CD4-positive, alpha-beta T cell treated with Interleukin-17A for 4 hours (primary cell): ENCODE data around the gene STARD13.

Source experiments
- DNase-seq: peaks from one replicate; pipeline ENCODE4 v3.0.0-alpha.2; 2020; ENCODE audit warnings: mixed read lengths

The STARD13 gene

DNA sequence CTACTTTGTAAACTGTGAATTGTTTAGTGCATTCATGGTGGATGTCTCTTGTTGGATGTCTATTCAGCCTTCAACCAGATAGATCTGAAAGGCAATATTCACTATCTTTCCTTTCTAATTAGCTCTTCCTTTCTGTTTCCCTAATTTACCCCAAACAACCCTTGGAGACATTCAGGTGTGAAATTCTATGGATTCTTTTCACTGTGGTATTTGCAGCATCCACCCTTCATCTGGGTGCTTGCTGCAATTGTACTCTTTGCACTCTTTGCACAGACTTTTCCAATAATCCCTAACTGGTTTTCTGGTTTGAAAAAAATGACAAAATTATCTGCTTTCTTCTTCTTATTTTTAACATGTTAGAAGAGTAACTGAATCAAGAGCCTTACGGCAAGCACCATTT, 212.8 kb downstream of the STARD13 start:
- DNase-seq: no peak

DNA sequence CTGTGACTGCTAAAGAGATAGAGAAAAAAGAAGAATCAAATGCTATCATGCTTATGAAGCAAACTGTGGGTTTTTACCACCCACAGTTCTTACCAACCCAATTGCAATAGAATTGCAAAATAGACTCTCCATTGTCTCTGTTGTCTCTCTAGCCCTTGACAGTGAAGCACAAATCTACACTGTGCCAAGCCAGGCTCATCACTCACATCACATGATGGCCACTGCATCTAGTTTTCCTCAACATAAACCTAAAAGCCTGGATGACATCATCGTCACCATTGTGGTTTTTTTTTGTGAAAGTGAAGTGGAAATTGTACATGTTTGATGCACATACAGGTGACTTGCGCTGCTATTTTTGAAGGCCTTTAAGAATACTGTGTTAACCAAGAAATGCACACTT, 213.3 kb downstream of the STARD13 start:
- no peak for DNase-seq

DNA sequence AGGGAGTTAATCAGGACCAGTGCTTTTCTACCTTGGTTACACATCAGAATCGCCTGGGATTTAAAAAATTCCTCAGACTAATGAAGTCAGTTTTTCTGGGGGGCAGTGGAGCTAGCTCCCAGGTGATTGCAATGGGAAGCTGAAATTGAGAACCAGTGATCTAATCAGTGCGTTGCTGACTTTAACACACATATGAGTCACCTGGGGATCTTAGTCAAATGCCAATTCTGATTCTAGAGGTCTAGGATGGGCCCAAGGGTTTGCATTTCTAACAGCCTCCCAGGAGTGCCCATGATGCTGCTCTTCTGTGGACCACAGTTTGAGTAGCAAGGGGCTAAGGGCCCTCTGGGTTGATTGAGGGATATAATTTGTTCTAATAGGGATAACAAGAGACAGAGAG, 214.8 kb downstream of the STARD13 start:
- DNase-seq: no peak

DNA sequence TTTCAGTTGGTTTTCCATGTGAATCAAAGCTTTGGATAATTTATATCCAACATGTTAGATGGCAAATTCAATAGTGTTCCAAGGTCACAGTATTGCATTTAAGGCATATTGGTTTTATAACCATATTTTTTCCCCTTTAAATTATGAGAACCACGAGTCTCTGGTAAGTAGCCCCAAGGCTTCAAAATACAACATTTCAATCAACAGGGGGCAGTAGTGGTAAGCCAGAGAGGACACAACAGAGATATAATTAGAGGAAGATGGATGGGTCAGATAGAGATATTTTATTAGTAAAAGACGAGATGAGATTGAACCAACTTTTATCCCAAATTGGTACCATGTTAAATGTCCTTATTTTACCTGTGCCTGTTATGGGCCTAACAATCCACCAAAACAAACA, 216.2 kb downstream of the STARD13 start:
- no peak for DNase-seq

DNA sequence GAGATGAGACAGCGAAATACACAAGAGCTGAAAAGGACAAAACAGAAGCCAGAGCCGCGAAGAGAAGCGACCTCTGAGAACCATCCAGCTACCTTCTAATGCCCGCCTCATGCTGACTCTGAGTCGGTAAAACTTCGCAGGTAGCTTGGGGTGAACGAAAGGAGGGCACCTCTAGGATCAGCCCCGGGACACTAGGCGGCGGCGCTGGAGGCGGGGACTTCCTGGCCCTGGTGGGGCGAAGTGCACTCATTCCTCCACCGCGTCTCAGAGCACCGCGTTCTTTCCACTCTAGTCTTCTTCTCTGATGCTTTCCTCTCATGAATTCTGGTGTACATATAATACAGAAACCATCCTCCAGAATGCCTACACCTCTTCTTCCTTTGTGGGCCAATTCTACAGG, 219.2 kb downstream of the STARD13 start:
- no peak for DNase-seq

DNA sequence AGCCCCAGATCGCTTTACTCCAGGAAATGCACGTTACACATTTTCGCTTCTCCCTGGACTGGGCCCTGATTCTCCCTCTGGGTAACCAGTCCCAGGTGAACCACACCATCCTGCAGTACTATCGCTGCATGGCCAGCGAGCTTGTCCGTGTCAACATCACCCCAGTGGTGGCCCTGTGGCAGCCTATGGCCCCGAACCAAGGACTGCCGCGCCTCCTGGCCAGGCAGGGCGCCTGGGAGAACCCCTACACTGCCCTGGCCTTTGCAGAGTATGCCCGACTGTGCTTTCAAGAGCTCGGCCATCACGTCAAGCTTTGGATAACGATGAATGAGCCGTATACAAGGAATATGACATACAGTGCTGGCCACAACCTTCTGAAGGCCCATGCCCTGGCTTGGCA, 224.7 kb downstream of the STARD13 start:
- no peak for DNase-seq

DNA sequence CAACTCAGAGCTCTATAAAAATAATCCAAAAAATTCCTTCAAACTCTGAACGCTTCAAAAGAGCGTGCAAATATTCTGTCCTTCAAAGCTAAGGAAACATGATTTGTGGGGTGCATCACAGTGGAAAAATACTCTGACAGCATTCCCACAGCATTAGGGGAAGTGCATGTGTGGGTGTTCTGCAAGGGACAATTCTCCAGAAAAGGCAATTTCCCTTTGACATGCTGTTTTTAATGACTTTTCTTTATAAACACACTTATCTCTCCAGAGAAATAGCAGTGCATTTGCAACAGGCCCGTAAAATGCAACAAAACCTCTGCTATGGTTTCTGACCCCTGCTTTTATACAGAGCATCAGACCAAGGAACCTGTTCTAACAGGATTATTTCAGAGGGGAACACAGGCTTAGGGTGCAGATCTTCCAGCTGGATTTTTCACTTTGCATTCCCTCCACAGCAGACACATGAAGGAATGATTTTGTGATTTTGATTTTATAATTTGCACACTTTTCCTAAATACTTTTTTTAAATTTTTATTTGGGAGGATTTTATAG, 226.7 kb downstream of the STARD13 start:
- DNase-seq: no peak

DNA sequence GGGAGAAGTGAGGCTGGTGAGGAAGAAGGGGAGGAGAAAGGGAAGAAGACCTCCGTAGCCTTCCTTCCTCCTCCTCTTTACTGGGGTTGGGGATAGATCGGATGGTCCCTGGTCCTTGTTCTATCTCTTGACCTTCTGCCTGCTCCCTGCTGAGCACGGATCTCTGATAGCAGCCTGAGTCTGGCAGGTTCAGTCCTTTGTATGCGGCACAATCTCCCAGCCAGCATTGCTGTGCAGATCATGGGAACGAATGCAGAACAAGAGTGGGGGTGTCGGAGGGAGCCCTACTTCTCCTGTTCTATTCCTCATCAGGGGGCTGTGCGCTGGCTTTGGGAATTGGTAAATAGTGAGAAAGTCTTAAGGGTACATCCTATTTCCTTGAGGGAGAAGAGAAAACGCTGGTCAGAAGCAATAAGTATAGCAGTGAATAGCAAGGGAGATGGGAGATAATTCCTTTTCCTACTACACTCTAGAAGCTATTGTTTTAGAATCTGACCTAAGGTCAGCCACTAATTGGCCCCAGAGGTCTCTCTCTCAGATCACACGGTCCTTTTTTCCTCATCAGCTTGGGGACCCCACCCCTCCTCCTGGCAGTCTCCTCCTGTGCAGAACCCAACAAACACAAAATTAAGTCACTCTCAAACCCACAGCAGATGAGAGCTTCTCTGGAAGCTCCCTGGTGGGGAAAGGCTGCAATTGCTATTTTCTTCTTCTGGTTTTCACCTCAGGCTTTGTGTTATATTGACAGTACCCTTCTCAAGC, 228.4 kb downstream of the STARD13 start:
- no peak for DNase-seq

DNA sequence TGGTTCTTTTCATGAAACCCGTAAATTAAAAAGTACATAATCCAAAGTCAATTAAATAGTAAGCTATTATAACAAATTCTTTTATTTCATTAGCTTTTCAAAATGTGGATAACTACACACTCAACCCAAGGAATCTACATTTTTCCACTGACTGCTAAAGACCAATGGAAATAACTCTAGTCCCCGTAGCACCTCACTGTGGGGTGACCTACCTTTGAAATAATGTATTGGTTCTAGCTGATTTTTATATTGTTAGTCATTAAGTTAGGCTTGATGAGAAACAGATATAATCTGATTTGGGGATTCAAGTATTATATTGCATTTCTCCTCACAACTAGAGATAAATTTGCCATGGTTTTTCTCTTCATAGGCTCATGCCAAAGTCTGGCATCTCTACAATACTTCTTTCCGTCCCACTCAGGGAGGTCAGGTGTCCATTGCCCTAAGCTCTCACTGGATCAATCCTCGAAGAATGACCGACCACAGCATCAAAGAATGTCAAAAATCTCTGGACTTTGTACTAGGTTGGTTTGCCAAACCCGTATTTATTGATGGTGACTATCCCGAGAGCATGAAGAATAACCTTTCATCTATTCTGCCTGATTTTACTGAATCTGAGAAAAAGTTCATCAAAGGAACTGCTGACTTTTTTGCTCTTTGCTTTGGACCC, 232.0 kb downstream of the STARD13 start:
- DNase-seq: no peak
